Calu3 (cell line): ENCODE results near the gene INSL6. TPM values are rescaled to one million over a fixed set of nuclear protein-coding genes. Genes with fewer than 3 reads are reported as not detected.

Experiments used
- BruUV-seq: library from RNA; stranded (reverse); fragments of 400-500 nt; replicated peaks from 2 replicates; lab custom pipeline; 2021; lab: Mats Ljungman, UMichigan
- CTCF ChIA-PET: fragments of 300-600 bp; sonication (Branson Sonifier 250); formaldehyde crosslinking; loops from one replicate; lab custom pipeline; 2022; ENCODE audit warnings: antibody characterized with exemption; lab: Charles Lee
- DNase-seq: peaks from one replicate; pipeline ENCODE4 v3.0.0; 2022
- H3K27ac Mint-ChIP-seq: one replicate; pipeline ENCODE4 v1.8.0; 2022; ENCODE audit warnings: mixed read lengths; ENCODE audit not compliant: unreplicated experiment
- H3K27me3 Mint-ChIP-seq: one replicate; pipeline ENCODE4 v1.8.0; 2022; ENCODE audit warnings: mixed read lengths; ENCODE audit not compliant: unreplicated experiment
- H3K36me3 Mint-ChIP-seq: one replicate; pipeline ENCODE4 v1.8.0; 2022; ENCODE audit warnings: mild to moderate bottlenecking, moderate library complexity, mixed read lengths; ENCODE audit not compliant: insufficient read depth, unreplicated experiment
- H3K4me1 Mint-ChIP-seq: one replicate; pipeline ENCODE4 v1.8.0; 2022; ENCODE audit warnings: mild to moderate bottlenecking, low read depth, mixed read lengths; ENCODE audit not compliant: unreplicated experiment
- H3K4me3 Mint-ChIP-seq: one replicate; pipeline ENCODE4 v1.8.0; 2022; ENCODE audit warnings: mild to moderate bottlenecking, low read depth, moderate library complexity, mixed read lengths; ENCODE audit not compliant: unreplicated experiment
- H3K9me3 Mint-ChIP-seq: one replicate; pipeline ENCODE4 v1.8.0; 2022; ENCODE audit warnings: low read depth, mixed read lengths; ENCODE audit not compliant: unreplicated experiment
- intact Hi-C: fragments of 100-400 bp; cut with micrococcal nuclease; formaldehyde crosslinking; loops from one replicate; pipeline ENCODE4 v1.10.0; 2022; ENCODE audit not compliant: unreplicated experiment
- total RNA-seq: library from RNA; stranded (reverse); gene quantifications from 2 replicates; pipeline ENCODE4 v1.2.3, GENCODE V29; 2022
- TF ChIP-seq, protein P1 (sequence below): fragments of 200-600 bp; IDR thresholded peaks from one replicate; pipeline ENCODE4 v1.8.0; 2022; ENCODE audit warnings: antibody characterized with exemption; ENCODE audit not compliant: unreplicated experiment

INSL6 gene
- total RNA-seq, 1 experiment from 2014 or later: not detected

DNA sequence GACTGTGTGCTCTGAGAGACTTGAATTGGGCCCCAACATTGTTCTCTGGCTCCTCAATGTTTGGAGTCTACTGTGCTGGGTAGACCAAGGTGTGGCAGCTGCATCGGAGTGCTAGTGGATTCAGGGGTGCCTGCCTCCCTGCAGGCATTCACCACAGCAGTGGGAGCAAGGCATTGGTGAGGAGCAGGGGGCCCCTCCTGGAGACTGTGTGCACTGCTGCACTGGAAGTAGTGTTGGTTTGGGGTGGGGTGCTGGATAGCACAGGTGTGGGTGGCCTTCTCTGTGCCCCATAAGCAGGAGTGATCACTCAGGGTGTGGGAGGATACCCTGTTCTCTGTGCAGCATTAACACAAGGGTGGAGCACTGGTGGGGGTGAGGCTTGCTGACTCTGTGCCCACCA lies 39.2 kb downstream of the INSL6 start:
- no peak for DNase-seq
- CTCF ChIA-PET: no interaction called here
- H3K27ac Mint-ChIP-seq: no peak overlapping the region
- intact Hi-C loops: no loop called here
- H3K36me3 Mint-ChIP-seq: no peaks in the 10 kb centered on the region
- TF ChIP-seq, protein P1, sequence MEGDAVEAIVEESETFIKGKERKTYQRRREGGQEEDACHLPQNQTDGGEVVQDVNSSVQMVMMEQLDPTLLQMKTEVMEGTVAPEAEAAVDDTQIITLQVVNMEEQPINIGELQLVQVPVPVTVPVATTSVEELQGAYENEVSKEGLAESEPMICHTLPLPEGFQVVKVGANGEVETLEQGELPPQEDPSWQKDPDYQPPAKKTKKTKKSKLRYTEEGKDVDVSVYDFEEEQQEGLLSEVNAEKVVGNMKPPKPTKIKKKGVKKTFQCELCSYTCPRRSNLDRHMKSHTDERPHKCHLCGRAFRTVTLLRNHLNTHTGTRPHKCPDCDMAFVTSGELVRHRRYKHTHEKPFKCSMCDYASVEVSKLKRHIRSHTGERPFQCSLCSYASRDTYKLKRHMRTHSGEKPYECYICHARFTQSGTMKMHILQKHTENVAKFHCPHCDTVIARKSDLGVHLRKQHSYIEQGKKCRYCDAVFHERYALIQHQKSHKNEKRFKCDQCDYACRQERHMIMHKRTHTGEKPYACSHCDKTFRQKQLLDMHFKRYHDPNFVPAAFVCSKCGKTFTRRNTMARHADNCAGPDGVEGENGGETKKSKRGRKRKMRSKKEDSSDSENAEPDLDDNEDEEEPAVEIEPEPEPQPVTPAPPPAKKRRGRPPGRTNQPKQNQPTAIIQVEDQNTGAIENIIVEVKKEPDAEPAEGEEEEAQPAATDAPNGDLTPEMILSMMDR: no peak
- BruUV-seq: no TSS peak
- no peaks in the 10 kb centered on the region for H3K9me3 Mint-ChIP-seq
- no peaks in the 10 kb centered on the region for H3K4me1 Mint-ChIP-seq
- H3K27me3 Mint-ChIP-seq: no peaks in the 10 kb centered on the region
- H3K4me3 Mint-ChIP-seq: no peak overlapping the region

DNA sequence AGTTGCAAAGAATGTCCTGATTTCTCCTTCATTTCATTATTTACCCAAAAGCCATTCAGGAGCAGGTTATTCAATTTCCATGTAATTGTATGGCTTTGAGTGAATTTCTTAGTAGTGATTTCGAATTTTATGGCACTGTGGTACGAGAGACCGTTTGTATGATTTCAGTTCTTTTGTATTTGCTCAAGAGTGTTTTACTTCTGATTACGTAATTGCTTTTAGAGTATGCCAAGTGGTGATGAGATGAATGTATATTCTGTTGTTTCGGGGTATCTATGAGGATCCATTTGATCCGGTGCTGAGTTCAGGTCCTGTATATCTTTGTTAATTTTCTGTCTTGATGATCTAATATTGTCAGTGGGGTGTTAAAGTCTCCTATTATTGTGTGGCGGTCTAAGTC lies 41.2 kb downstream of the INSL6 start:
- no peak for DNase-seq
- BruUV-seq: no TSS peak
- TF ChIP-seq, protein P1: no peak
- CTCF ChIA-PET: no interaction called here
- Mint-ChIP-seq H3K27me3 (no peaks in the 10 kb centered on the region), H3K36me3 (no peaks in the 10 kb centered on the region), H3K4me3 (no peak overlapping the region), H3K4me1 (peaks cover 9% of the 10 kb centered on the region), H3K9me3 (no peaks in the 10 kb centered on the region), H3K27ac (no peak overlapping the region)
- intact Hi-C loops: no loop called here

DNA sequence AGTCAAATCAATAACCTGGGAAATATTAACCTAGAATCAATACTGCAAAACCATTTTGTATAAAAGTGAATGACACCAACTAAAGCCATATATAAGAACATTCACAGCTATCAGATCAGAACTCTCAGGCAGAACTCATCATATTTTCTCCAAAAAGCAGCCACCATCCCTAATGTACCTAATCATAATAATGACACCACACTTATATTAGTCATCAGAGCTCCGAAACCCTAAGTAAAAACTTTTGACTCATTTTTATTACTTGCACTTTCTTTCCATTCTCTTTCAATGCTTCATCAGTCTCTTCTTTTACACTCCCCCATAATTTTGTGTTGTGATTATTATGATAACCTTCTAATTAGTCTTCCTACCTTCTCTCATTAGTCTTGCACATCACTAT lies 45.3 kb downstream of the INSL6 start:
- no peak for DNase-seq
- Mint-ChIP-seq H3K27ac (no peak overlapping the region), H3K4me3 (no peak overlapping the region), H3K27me3 (no peaks in the 10 kb centered on the region), H3K36me3 (no peaks in the 10 kb centered on the region), H3K4me1 (peaks cover 9% of the 10 kb centered on the region), H3K9me3 (peaks cover 6% of the 10 kb centered on the region)
- CTCF ChIA-PET: no interaction called here
- TF ChIP-seq, protein P1: no peak
- BruUV-seq: no TSS peak
- intact Hi-C loops: no loop called here

DNA sequence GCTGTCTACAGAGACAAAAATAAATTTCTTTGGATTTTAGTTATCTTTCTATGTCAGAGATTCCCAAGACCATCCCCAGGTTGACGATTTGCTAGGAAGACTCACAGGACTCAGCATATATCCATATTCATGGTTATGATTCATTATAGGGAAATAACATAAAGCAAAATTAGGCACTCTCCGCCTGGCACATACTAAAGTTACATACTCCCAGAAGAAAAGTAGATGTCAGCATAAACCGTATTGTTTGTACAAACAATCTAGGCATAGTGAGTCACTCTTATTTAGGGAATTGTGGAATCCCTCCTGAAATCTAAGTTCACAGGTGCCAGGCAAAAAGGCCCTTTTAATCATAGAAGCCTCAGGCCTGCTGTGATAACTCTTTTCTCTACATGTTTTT lies 62.9 kb downstream of the INSL6 start:
- TF ChIP-seq, protein P1: no peak
- H3K27me3 Mint-ChIP-seq: no peaks in the 10 kb centered on the region
- DNase-seq: no peak
- CTCF ChIA-PET: no interaction called here
- BruUV-seq: no TSS peak
- no peaks in the 10 kb centered on the region for H3K9me3 Mint-ChIP-seq
- no peak overlapping the region for H3K4me3 Mint-ChIP-seq
- H3K4me1 Mint-ChIP-seq: no peaks in the 10 kb centered on the region
- intact Hi-C loops: no loop called here
- H3K27ac Mint-ChIP-seq: no peak overlapping the region
- no peaks in the 10 kb centered on the region for H3K36me3 Mint-ChIP-seq
